CD4-positive, alpha-beta T cell (primary cell): ENCODE data around the gene GART. TPM values are rescaled to one million over a fixed set of nuclear protein-coding genes. Genes with fewer than 3 reads are reported as not detected.
A peak's percentile ranks its signal among the peaks of the same experiment; 100 is the strongest.

Experiments used
- ATAC-seq: fragments of 200-7000 bp; cut with Tn5 transposase; one replicate; pipeline ENCODE4 v1.10.0; 2022; ENCODE audit warnings: mild to moderate bottlenecking; ENCODE audit not compliant: poor library complexity
- CTCF ChIA-PET: fragments of 350-600 bp; sonication (Branson Sonifier 250); formaldehyde crosslinking; loops from one replicate; lab custom pipeline; 2021; ENCODE audit warnings: antibody characterized with exemption, inconsistent platforms; lab: Charles Lee
- POLR2A ChIA-PET: fragments of 350-600 bp; sonication (Branson Sonifier 250); formaldehyde crosslinking; loops from one replicate; lab custom pipeline; 2021; ENCODE audit warnings: antibody characterized with exemption, inconsistent platforms; lab: Charles Lee
- DNase-seq, 14 experiments: peaks; one replicate each; pipeline ENCODE4 v3.0.0-alpha.2; 2013 to 2020; ENCODE audit warnings: mixed read lengths in 2 of 14
- H3K27ac ChIP-seq, 2 donors: one replicate each; pipeline versions ENCODE4 v1.5.1 to v1.7.0; 2013; ENCODE audit warnings: low read length in 2 of 2, low read depth in 1 of 2, mild to moderate bottlenecking in 1 of 2
- H3K27me3 ChIP-seq, 2 experiments: 1 replicate in 1 of 2; 2 replicates in 1 of 2; pipeline versions ENCODE4 v1.6.1 to v1.7.0; 2013; ENCODE audit warnings: low read length in 2 of 2, control low read depth in 1 of 2, mild to moderate bottlenecking in 1 of 2, moderate library complexity in 1 of 2; ENCODE audit not compliant: insufficient read depth in 2 of 2, control insufficient read depth in 1 of 2
- H3K36me3 ChIP-seq: one replicate; pipeline ENCODE4 v1.6.1; 2013; ENCODE audit warnings: low read length, control low read depth; ENCODE audit not compliant: insufficient read depth
- H3K4me1 ChIP-seq: one replicate; pipeline ENCODE4 v1.6.1; 2013; ENCODE audit warnings: low read length, control low read depth; ENCODE audit not compliant: insufficient read depth
- H3K4me3 ChIP-seq: one replicate; pipeline ENCODE4 v1.5.1; 2013; ENCODE audit warnings: mild to moderate bottlenecking, low read length, moderate library complexity
- H3K9me3 ChIP-seq, 2 experiments: 1 replicate in 1 of 2; 2 replicates in 1 of 2; pipeline versions ENCODE4 v1.6.1 to v1.7.0; 2013; ENCODE audit warnings: low read length in 2 of 2, mild to moderate bottlenecking in 2 of 2, control low read depth in 1 of 2, moderate library complexity in 1 of 2; ENCODE audit not compliant: control insufficient read depth in 1 of 2, insufficient read depth in 1 of 2
- H3K27ac Mint-ChIP-seq: one replicate; pipeline ENCODE4 v1.8.0; 2020; ENCODE audit warnings: mixed read lengths
- H3K27me3 Mint-ChIP-seq: one replicate; pipeline ENCODE4 v1.8.0; 2021; ENCODE audit warnings: mixed read lengths
- H3K36me3 Mint-ChIP-seq: one replicate; pipeline ENCODE4 v1.8.0; 2021; ENCODE audit warnings: low read depth, mixed read lengths
- H3K4me1 Mint-ChIP-seq: one replicate; pipeline ENCODE4 v1.8.0; 2021; ENCODE audit warnings: low read depth, mixed read lengths
- H3K4me3 Mint-ChIP-seq: one replicate; pipeline ENCODE4 v1.8.0; 2020; ENCODE audit warnings: mild to moderate bottlenecking, mixed read lengths
- H3K9me3 Mint-ChIP-seq: one replicate; pipeline ENCODE4 v1.8.0; 2020; ENCODE audit warnings: mixed read lengths
- intact Hi-C, 2 experiments: fragments of 100-400 bp; cut with DNase I in 1 of 2; cut with micrococcal nuclease in 1 of 2; formaldehyde crosslinking; loops; one replicate each; pipeline versions ENCODE4 v1.15.1 to v1.9.0; 2023 to 2025; cut with DNase I, micrococcal nuclease
- total RNA-seq, 174 experiments: library from RNA in 2 of 174; stranded (reverse) in 2 of 174; gene quantifications; one replicate each; pipeline ENCODE4 v1.2.3 and lab custom pipeline; 2021 to 2026
- TF ChIP-seq, protein P1 (sequence below): fragments of 200-600 bp; IDR thresholded peaks from one replicate; pipeline ENCODE4 v1.8.0; 2022; ENCODE audit warnings: antibody characterized with exemption, mild to moderate bottlenecking

GART gene
- total RNA-seq, 2 experiments from 2014 or later = 21.8 to 25.5 TPM

DNA sequence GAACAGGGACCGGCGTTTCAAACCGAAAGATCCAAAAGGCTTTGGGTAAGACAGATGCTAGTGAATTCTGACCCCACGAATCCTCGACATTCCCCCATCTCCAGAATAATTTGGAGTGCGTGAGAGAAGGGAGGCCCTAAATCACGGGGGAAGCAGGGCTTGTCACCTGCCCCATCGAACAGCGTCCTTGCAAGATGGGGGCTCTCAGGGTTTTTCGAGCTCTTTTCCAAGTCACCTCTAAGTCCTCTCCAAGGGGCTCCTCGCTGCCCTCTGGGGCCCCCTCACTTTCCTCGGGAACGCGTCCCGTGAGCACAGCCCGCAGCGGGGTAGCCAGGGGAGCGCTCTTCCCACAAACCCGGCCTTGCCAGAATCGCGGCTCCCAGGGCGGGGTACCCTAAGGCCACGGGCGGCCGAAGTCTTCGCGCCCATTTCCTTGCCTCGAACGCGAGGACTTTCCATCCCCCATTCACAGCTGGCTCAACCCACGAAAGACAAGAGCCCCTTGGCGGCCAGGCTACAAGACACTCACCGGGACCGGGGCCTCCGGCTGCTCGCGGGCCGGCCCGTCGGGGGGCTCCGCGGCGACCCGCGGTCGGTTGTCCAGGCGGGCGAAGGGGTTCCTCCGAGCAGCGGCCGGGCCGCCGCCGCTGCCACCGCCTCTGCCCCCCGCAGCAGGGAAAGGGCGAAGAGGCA is 46.0 kb upstream of the GART start:
- Histone ChIP-seq H3K27ac (no peak overlapping the region), H3K4me3 (peak overlapping the region; percentile 75), H3K9me3 (no peaks in the 10 kb centered on the region), H3K4me1 (peaks cover 11% of the 10 kb centered on the region), H3K36me3 (no peaks in the 10 kb centered on the region), H3K27me3 (no peaks in the 10 kb centered on the region)
- TF ChIP-seq, protein P1, sequence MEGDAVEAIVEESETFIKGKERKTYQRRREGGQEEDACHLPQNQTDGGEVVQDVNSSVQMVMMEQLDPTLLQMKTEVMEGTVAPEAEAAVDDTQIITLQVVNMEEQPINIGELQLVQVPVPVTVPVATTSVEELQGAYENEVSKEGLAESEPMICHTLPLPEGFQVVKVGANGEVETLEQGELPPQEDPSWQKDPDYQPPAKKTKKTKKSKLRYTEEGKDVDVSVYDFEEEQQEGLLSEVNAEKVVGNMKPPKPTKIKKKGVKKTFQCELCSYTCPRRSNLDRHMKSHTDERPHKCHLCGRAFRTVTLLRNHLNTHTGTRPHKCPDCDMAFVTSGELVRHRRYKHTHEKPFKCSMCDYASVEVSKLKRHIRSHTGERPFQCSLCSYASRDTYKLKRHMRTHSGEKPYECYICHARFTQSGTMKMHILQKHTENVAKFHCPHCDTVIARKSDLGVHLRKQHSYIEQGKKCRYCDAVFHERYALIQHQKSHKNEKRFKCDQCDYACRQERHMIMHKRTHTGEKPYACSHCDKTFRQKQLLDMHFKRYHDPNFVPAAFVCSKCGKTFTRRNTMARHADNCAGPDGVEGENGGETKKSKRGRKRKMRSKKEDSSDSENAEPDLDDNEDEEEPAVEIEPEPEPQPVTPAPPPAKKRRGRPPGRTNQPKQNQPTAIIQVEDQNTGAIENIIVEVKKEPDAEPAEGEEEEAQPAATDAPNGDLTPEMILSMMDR = no peak
- H3K4me3 Mint-ChIP-seq = peak overlapping the region; percentile 89
- CTCF ChIA-PET = interaction anchor here (1.0 to 4.5 kb wide), 8 partner anchors 14 to 108 kb away, joined by 3 to 27 read pairs (median 4); no protein-coding TSS in a partner anchor
- ATAC-seq (peak; percentile 7), DNase-seq (peak in 5 of 14 experiments; percentile 1 to 36 (median 5))
- POLR2A ChIA-PET = interaction anchor here (0.8 to 2.5 kb wide), 15 partner anchors 9 to 817 kb away, joined by 3 to 52 read pairs (median 8); partner anchors contain the start of genes DNAJC28, GART, IFNAR1 and PAXBP1
- H3K36me3 Mint-ChIP-seq = no peaks in the 10 kb centered on the region
- peaks cover 10% of the 10 kb centered on the region for H3K4me1 Mint-ChIP-seq
- no peaks in the 10 kb centered on the region for H3K27me3 Mint-ChIP-seq
- H3K9me3 Mint-ChIP-seq = no peaks in the 10 kb centered on the region
- intact Hi-C loops = loop anchor here (1.0 to 5.0 kb wide), 5 partner anchors 45 to 96 kb away; partner anchors contain the start of genes GART (in 2 of the 2), ITSN1 (in 2 of the 2), SON (in 2 of the 2) and DNAJC28 (in 1 of the 2)
- peak overlapping the region; percentile 74 for H3K27ac Mint-ChIP-seq

DNA sequence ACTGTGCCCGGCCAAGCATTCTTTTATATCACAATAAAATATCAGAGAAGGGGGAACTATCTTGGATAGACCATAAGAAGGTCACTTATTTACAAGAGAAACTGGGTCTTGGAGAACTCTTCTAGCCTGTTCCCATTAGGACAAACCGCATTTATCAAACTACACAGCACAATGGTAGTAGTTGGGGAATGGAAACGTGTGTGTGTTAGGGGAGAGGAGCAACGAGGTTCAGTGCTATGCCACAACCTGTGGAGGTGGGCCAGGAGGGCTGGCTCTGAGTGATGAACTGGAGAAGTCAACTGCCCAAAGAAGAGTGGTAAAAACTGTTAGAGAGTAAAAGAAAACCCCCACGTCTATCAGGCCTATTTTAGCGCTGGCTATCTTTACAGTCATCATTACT is 45.0 kb upstream of the GART start:
- H3K27me3 ChIP-seq = no peaks in the 10 kb centered on the region
- Mint-ChIP-seq H3K4me3 (peak overlapping the region; percentile 71), H3K27ac (no peak overlapping the region), H3K9me3 (no peaks in the 10 kb centered on the region), H3K4me1 (peaks cover 10% of the 10 kb centered on the region), H3K27me3 (no peaks in the 10 kb centered on the region), H3K36me3 (no peaks in the 10 kb centered on the region)
- ChIA-PET POLR2A (interaction anchor here (1.2 kb wide), 1 partner anchor 13 kb away, joined by 3 read pairs; no protein-coding TSS in a partner anchor), CTCF (no interaction called here)
- no peaks in the 10 kb centered on the region for H3K36me3 ChIP-seq
- H3K4me3 ChIP-seq = no peak overlapping the region
- H3K9me3 ChIP-seq = no peaks in the 10 kb centered on the region
- peaks cover 11% of the 10 kb centered on the region for H3K4me1 ChIP-seq
- DNase-seq (no peak), ATAC-seq (no peak)
- no peak overlapping the region for H3K27ac ChIP-seq
- TF ChIP-seq, protein P1 = no peak
- intact Hi-C loops = loop anchor here (5.0 kb wide), 2 partner anchors 45 to 95 kb away; partner anchors contain the start of genes DNAJC28 (in 1 of the 2), GART (in 1 of the 2) and SON (in 1 of the 2)

DNA sequence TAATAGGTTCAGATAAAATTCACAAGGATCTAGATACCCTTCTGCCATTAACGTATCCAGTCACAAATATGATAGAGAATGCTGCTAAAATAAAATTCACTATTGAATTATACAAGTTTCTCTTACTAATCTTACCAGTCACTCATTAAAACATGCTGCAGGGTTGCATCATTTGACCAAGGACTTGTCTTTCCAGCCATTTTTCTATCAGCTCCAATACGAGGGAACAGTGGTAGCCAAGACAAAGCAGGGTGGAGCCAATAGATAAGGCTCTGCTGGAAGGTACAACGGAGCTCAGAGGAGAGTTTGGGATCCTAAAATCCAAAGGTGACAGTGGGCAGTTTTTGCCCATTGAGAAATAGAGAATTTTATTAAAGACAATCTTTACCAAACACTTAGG is 42.5 kb upstream of the GART start:
- intact Hi-C loops = no loop called here
- ATAC-seq = no peak

More for the DNA sequence above, 42.5 kb upstream of the GART start:
- POLR2A ChIA-PET = no interaction called here
- H3K9me3 Mint-ChIP-seq = no peaks in the 10 kb centered on the region
- Histone ChIP-seq H3K27me3 (no peaks in the 10 kb centered on the region), H3K36me3 (no peaks in the 10 kb centered on the region), H3K4me3 (no peak overlapping the region), H3K9me3 (no peaks in the 10 kb centered on the region), H3K4me1 (peaks cover 11% of the 10 kb centered on the region), H3K27ac (no peak overlapping the region)
- no peaks in the 10 kb centered on the region for H3K36me3 Mint-ChIP-seq
- TF ChIP-seq, protein P1 = no peak
- H3K4me1 Mint-ChIP-seq = peaks cover 8% of the 10 kb centered on the region
- H3K27ac Mint-ChIP-seq = no peak overlapping the region
- peak overlapping the region; percentile 11 for H3K4me3 Mint-ChIP-seq
- CTCF ChIA-PET = interaction anchor here (1.0 to 1.3 kb wide), 2 partner anchors 21 to 25 kb away, joined by 3 to 5 read pairs; no protein-coding TSS in a partner anchor
- no peaks in the 10 kb centered on the region for H3K27me3 Mint-ChIP-seq
- DNase-seq = no peak
